ENCODE measurements around the gene CPNE7.
"Not testable (repeated sequence)": the region's sequence is repeated elsewhere in the genome, so short reads cannot be mapped to it uniquely, and the experiment has no call there.

CPNE7 gene

DNA sequence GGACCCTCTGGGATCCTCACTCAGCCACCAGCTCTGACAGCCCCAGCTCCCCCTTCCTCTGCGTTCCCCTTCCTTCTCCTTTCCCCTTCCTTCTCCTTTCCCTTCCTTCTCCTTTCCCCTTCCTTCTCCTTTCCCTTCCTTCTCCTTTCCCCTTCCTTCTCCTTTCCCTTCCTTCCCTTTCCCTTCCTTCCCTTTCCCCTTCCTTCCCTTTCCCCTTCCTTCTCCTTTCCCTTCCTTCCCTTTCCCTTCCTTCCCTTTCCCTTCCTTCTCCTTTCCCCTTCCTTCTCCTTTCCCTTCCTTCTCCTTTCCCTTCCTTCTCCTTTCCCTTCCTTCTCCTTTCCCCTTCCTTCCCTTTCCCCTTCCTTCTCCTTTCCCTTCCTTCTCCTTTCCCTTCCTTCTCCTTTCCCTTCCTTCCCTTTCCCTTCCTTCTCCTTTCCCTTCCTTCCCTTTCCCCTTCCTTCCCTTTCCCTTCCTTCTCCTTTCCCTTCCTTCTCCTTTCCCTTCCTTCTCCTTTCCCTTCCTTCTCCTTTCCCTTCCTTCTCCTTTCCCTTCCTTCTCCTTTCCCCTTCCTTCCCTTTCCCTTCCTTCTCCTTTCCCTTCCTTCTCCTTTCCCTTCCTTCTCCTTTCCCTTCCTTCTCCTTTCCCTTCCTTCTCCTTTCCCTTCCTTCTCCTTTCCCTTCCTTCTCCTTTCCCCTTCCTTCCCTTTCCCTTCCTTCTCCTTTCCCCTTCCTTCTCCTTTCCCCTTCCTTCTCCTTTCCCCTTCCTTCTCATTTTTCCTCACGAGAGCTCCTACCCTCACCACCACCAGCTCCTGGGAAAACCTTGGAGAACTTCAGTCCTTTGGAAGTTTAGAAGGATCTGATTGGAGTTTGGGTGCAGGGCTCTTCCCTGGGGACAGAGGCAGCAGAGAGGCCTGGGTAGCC lies 59.2 kb downstream of the CPNE7 start:
- not testable (repeated sequence) for DNase-seq

DNA sequence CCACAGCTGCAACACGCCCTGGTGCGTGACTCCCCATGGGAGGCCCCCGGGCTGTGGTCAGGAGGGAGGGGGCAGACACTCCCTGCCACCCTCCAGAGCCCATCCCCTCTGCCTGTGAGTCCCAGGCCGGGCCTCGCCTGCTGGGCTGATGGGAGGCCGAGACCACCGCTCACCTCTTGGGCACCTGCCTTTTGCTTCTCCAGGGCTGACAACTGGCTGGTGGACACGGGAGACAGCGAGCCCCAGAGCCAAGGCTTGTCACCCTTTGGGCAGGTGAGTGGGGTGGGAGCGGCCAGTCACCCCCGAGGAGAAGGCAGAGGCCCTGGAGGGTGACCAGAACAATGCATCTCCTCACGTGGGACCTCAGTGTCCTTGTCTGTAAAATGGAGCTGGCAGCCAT lies 61.1 kb downstream of the CPNE7 start:
- no peak for DNase-seq

- DNase-seq: no peak
Measured at GRCh38 chr16:89637379-89637778, 61.8 kb downstream of the CPNE7 start.

GRCh38 chr16:89638455-89638854 lies 62.9 kb downstream of the CPNE7 start:
- no peak for DNase-seq

DNA sequence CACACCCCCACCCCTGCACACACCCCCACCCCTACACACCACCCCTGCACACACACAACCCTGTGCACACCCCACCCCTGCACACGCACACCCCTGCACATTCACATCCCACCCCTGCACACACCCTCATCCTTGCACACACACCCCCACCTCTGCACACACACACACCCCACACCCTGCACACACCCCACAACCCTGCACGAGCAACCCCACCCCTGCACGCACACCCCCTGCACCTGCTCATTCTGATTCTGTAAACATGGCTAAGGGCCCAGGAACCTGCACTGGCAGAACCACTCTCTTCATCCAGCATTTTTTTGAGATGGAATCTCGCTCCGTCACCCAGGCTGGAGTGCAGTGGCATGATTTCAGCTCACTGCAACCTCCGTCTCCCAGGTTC lies 63.8 kb downstream of the CPNE7 start:
- no peak for DNase-seq

- DNase-seq: no peak
Measured at GRCh38 chr16:89641458-89642119, 66.0 kb downstream of the CPNE7 start.

GRCh38 chr16:89642574-89642973 lies 67.0 kb downstream of the CPNE7 start:
- no peak for DNase-seq

- DNase-seq: no peak
Measured at GRCh38 chr16:89643769-89644300, 68.3 kb downstream of the CPNE7 start.

GRCh38 chr16:89645122-89645521 lies 69.6 kb downstream of the CPNE7 start:
- no peak for DNase-seq

DNA sequence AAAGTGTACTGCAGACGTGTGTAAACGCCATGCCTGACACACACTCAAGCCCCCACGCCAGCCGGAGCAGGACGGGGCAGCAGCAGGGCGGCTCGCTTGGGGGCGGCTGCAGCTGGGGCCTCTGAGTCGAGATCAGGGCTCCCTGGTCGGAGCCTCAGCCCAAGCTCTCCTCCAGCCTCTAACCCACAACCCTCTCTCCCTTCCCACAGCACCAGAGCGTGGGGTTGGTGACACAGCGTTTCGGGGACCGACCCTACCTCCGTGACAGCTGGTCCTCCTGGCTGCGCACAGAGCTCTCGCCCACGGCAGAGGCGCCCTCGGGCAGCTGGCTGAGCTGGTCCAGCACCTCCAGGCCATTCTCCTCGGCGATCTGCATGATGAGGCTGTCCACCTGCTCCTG lies 70.7 kb downstream of the CPNE7 start:
- DNase-seq: no peak
